ENCODE measurements around the gene DST.

Gene DST

GRCh38 chr6:56620229-56620868, 22.3 kb downstream of the DST start:
- no peak for DNase-seq

- DNase-seq: no peak
Observed at GRCh38 chr6:56618050-56618449, 24.6 kb downstream of the DST start.

GRCh38 chr6:56616967-56617366, 25.7 kb downstream of the DST start:
- no peak for DNase-seq

GRCh38 chr6:56613247-56613851, 29.3 kb downstream of the DST start:
- no peak for DNase-seq

GRCh38 chr6:56608332-56608731, 34.4 kb downstream of the DST start:
- no peak for DNase-seq

GRCh38 chr6:56607111-56607752, 35.5 kb downstream of the DST start:
- no peak for DNase-seq

- no peak for DNase-seq
Observed at GRCh38 chr6:56605435-56605834, 37.3 kb downstream of the DST start.

- DNase-seq: no peak
Observed at GRCh38 chr6:56604186-56604585, 38.5 kb downstream of the DST start.

GRCh38 chr6:56601390-56601789, 41.3 kb downstream of the DST start:
- no peak for DNase-seq

GRCh38 chr6:56595490-56596122, 47.1 kb downstream of the DST start:
- peak; percentile 67 for DNase-seq

GRCh38 chr6:56594699-56595098, 48.0 kb downstream of the DST start:
- DNase-seq: no peak

- DNase-seq: peak; percentile 39
Observed at GRCh38 chr6:56593801-56594318, 48.8 kb downstream of the DST start.

- no peak for DNase-seq
Observed at GRCh38 chr6:56582236-56582635, 60.5 kb downstream of the DST start.

- no peak for DNase-seq
Observed at GRCh38 chr6:56581296-56581925, 61.3 kb downstream of the DST start.

GRCh38 chr6:56580271-56580670, 62.4 kb downstream of the DST start:
- DNase-seq: no peak

GRCh38 chr6:56579155-56579851, 63.4 kb downstream of the DST start:
- no peak for DNase-seq

GRCh38 chr6:56575736-56576135, 67.0 kb downstream of the DST start:
- no peak for DNase-seq

GRCh38 chr6:56574292-56574691, 68.4 kb downstream of the DST start:
- no peak for DNase-seq

- DNase-seq: no peak
Observed at GRCh38 chr6:56573624-56574023, 69.1 kb downstream of the DST start.

- no peak for DNase-seq
Observed at GRCh38 chr6:56572788-56573471, 69.8 kb downstream of the DST start.

GRCh38 chr6:56571605-56572004, 71.1 kb downstream of the DST start:
- no peak for DNase-seq

Measured in activated CD4-positive, alpha-beta T cell treated with anti-CD3 and anti-CD28 coated beads for 48 hours (primary cell).